Measurements from ENCODE around the gene DGLUCY. TPM values are rescaled to one million over a fixed set of nuclear protein-coding genes. Genes with fewer than 3 reads are reported as not detected.

The DGLUCY gene
- polyA plus RNA-seq, 1 experiment = 22.1 TPM

GRCh38 chr14:91114079-91115065 is 499 bp downstream of the DGLUCY start:
- no peak for TF ChIP-seq CTCF (IDR thresholded peaks at IDR 0.05; ENCODE audit: low read depth, low read length)
- H3K27ac ChIP-seq (ENCODE audit: low read depth, low read length) = peak overlapping the region; percentile 61
- DNase-seq (ENCODE audit: low read depth, low spot score) = no peak
- no peaks in the 10 kb centered on the region for H3K27me3 ChIP-seq (ENCODE audit: control insufficient read depth, insufficient read depth, low read length)
- ChIA-PET POLR2A (interaction anchor here (0.7 to 1.6 kb wide), 5 partner anchors 9 to 63 kb away, joined by 3 to 10 read pairs (median 3); partner anchors contain the start of gene RPS6KA5), CTCF (interaction anchor here (0.6 to 2.7 kb wide), 6 partner anchors 25 to 61 kb away, joined by 3 to 10 read pairs (median 4); partner anchors contain the start of gene RPS6KA5)
- H3K4me3 ChIP-seq (ENCODE audit: low read depth, low read length) = peak overlapping the region; percentile 73
- peaks cover 3% of the 10 kb centered on the region; the same call in 1 of the 2 replicates for H3K9me3 ChIP-seq (ENCODE audit: control insufficient read depth, insufficient read depth, low read length)

- CTCF ChIA-PET = interaction anchor here (1.1 to 1.7 kb wide), 2 partner anchors 57 to 61 kb away, joined by 3 to 5 read pairs; no protein-coding TSS in a partner anchor
Observed at GRCh38 chr14:91115986-91116770, 2.3 kb downstream of the DGLUCY start.

GRCh38 chr14:91116913-91117588 is 3.2 kb downstream of the DGLUCY start:
- DNase-seq (ENCODE audit: low read depth, low spot score) = no peak
- no peaks in the 10 kb centered on the region for H3K27me3 ChIP-seq (ENCODE audit: control insufficient read depth, insufficient read depth, low read length)
- POLR2A ChIA-PET = no interaction called here
- no peak overlapping the region for H3K4me3 ChIP-seq (ENCODE audit: low read depth, low read length)
- peaks cover 3% of the 10 kb centered on the region; the same call in 1 of the 2 replicates for H3K9me3 ChIP-seq (ENCODE audit: control insufficient read depth, insufficient read depth, low read length)
- H3K27ac ChIP-seq (ENCODE audit: low read depth, low read length) = no peak overlapping the region
- no peak for TF ChIP-seq CTCF (IDR thresholded peaks at IDR 0.05; ENCODE audit: low read depth, low read length)
- CTCF ChIA-PET = no interaction called here

More at GRCh38 chr14:91115986-91116770, 2.3 kb downstream of the DGLUCY start:
- Histone ChIP-seq H3K27ac (ENCODE audit: low read depth, low read length) (no peak overlapping the region), H3K27me3 (ENCODE audit: control insufficient read depth, insufficient read depth, low read length) (no peaks in the 10 kb centered on the region), H3K9me3 (ENCODE audit: control insufficient read depth, insufficient read depth, low read length) (peaks cover 3% of the 10 kb centered on the region; the same call in 1 of the 2 replicates), H3K4me3 (ENCODE audit: low read depth, low read length) (no peak overlapping the region)
- no peak for DNase-seq (ENCODE audit: low read depth, low spot score)
- POLR2A ChIA-PET = interaction anchor here (0.7 kb wide), 1 partner anchor 33 kb away, joined by 3 read pairs; no protein-coding TSS in a partner anchor
- no peak for TF ChIP-seq CTCF (IDR thresholded peaks at IDR 0.05; ENCODE audit: low read depth, low read length)

- POLR2A ChIA-PET = no interaction called here
- H3K9me3 ChIP-seq (ENCODE audit: control insufficient read depth, insufficient read depth, low read length) = peaks cover 3% of the 10 kb centered on the region; the same call in 1 of the 2 replicates
- no peak overlapping the region for H3K27ac ChIP-seq (ENCODE audit: low read depth, low read length)
- CTCF ChIA-PET = no interaction called here
- no peak overlapping the region for H3K4me3 ChIP-seq (ENCODE audit: low read depth, low read length)
- TF ChIP-seq CTCF (IDR thresholded peaks at IDR 0.05; ENCODE audit: low read depth, low read length) = no peak
- H3K27me3 ChIP-seq (ENCODE audit: control insufficient read depth, insufficient read depth, low read length) = no peaks in the 10 kb centered on the region
- DNase-seq (ENCODE audit: low read depth, low spot score) = no peak
Observed at GRCh38 chr14:91117960-91118359, 4.1 kb downstream of the DGLUCY start.
